ENCODE measurements around the gene DHRS9.

DNA sequence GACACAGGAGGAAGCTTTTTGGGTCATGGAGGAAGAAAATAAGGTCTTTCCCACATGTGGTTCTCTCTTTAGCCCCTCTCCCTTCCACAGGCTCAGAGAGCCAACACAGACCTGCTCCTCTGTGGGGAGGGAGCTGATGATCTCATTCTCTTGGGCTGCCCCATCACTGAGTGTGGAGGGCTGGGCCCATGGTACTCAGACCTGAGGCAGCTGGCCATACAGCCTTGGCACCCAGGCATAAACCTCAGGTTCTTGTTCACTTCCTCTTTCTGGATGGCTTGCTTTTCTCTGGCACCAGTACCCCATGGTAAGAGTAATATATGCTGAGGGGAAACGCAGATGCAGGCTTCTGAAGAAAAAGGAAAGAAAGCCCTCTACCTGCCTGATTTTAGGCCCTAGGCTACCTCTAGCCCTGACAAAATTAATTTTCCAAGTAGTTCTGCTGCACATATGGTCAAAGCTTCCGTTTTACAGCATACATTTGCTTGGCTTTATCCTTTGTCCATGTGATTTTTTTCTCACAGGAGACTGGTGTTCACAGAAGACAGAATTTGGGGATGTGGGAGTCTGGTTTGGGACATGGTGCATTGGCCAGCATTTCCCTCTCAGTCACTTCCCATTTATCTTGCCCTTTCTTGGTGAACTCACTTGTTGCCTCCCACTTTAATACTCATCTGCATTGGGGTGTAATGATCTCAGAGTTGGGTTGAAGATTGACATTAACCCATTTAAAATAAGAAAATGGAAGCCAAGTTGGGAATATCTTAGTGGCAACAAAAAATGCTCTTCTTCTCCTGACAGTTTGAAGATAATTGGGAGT, 11.1 kb downstream of the DHRS9 start:
- TF ChIP-seq, protein P1, sequence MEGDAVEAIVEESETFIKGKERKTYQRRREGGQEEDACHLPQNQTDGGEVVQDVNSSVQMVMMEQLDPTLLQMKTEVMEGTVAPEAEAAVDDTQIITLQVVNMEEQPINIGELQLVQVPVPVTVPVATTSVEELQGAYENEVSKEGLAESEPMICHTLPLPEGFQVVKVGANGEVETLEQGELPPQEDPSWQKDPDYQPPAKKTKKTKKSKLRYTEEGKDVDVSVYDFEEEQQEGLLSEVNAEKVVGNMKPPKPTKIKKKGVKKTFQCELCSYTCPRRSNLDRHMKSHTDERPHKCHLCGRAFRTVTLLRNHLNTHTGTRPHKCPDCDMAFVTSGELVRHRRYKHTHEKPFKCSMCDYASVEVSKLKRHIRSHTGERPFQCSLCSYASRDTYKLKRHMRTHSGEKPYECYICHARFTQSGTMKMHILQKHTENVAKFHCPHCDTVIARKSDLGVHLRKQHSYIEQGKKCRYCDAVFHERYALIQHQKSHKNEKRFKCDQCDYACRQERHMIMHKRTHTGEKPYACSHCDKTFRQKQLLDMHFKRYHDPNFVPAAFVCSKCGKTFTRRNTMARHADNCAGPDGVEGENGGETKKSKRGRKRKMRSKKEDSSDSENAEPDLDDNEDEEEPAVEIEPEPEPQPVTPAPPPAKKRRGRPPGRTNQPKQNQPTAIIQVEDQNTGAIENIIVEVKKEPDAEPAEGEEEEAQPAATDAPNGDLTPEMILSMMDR (conservative IDR thresholded peaks at IDR 0.05) = no peak
- no peak for TF ChIP-seq EZH2 (IDR thresholded peaks at IDR 0.05; ENCODE audit: low read depth)

All from PC-9 (cell line).